Osteocyte (in vitro differentiated cells): ENCODE data around the gene PDE4B. TPM values are rescaled to one million over a fixed set of nuclear protein-coding genes. Genes with fewer than 3 reads are reported as not detected.
A peak's percentile ranks its signal among the peaks of the same experiment; 100 is the strongest.

Source experiments
- DNase-seq: peaks from one replicate; pipeline ENCODE4 v3.0.0; 2021; ENCODE audit warnings: mixed read lengths; ENCODE audit not compliant: unreplicated experiment; ENCODE audit errors: extremely low spot score
- H3K27ac Mint-ChIP-seq: one replicate; pipeline ENCODE4 v1.8.0; 2021; ENCODE audit warnings: mild to moderate bottlenecking, mixed read lengths; ENCODE audit not compliant: unreplicated experiment
- H3K27me3 Mint-ChIP-seq: one replicate; pipeline ENCODE4 v1.8.0; 2021; ENCODE audit warnings: mixed read lengths; ENCODE audit not compliant: unreplicated experiment
- H3K36me3 Mint-ChIP-seq: one replicate; pipeline ENCODE4 v1.8.0; 2021; ENCODE audit warnings: mixed read lengths; ENCODE audit not compliant: unreplicated experiment
- H3K4me1 Mint-ChIP-seq: one replicate; pipeline ENCODE4 v1.8.0; 2021; ENCODE audit warnings: mixed read lengths; ENCODE audit not compliant: unreplicated experiment
- H3K4me3 Mint-ChIP-seq: one replicate; pipeline ENCODE4 v1.8.0; 2021; ENCODE audit warnings: mild to moderate bottlenecking, moderate library complexity, mixed read lengths; ENCODE audit not compliant: unreplicated experiment
- H3K9me3 Mint-ChIP-seq: one replicate; pipeline ENCODE4 v1.8.0; 2021; ENCODE audit warnings: mixed read lengths; ENCODE audit not compliant: unreplicated experiment
- total RNA-seq: library from RNA; stranded (reverse); gene quantifications from 2 replicates; pipeline ENCODE4 v1.2.1, GENCODE V29; 2021
- TF ChIP-seq, protein P1 (sequence below): fragments of 200-600 bp; sonication (generic); IDR thresholded peaks from 2 replicates; pipeline ENCODE4 v1.5.0; 2021; ENCODE audit warnings: antibody characterized with exemption, mild to moderate bottlenecking, moderate library complexity

PDE4B gene
- total RNA-seq, 1 donor from 2014 or later, result 53.1 TPM

DNA sequence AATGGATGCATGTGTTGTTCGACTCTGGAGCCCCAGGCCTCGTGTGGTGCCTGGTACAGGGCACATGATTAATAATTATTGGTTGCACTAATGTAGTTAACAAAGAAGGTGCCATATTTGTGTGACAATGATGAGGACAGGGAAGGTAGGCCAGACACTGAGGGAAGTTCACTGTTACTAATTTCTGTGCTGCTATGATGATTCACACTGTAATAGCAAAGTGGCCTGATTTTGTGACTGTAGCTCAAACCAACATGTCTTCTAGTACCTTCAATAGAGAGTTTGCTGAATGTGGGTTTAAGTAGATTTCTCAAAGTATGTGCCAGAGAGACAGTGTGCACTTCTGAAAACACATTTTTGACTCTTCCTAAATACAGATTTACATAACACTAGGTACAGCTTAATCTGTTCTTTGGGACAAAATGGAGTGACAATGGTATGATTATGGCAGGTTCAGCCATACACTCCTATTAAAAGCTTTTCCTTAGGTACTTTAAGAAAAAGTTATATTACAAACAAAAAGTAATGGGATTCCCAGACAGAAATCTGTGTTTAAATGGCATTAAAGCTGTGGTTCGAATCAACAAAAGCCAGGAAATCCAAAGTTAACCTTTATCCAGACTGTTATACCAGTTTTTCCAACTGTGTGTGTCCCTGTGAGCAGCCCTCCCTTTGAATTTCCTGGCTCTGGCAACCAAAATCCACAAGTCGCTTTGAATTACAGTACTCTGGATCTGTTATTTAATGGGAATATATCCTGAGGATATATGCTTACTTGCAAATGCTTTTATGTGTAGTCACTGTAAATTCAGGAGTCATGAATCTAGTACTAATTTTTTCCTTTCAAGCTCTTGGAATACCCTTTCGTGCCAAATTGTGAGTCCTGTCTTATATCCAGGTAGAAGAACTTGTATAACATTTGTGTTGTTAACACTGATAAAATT, 464.2 kb downstream of the PDE4B start:
- Mint-ChIP-seq H3K36me3 (no peaks in the 10 kb centered on the region), H3K27ac (peak overlapping the region; percentile 86), H3K27me3 (no peaks in the 10 kb centered on the region), H3K9me3 (no peaks in the 10 kb centered on the region), H3K4me1 (peaks cover 72% of the 10 kb centered on the region), H3K4me3 (peak overlapping the region; percentile 27)
- TF ChIP-seq, protein P1, sequence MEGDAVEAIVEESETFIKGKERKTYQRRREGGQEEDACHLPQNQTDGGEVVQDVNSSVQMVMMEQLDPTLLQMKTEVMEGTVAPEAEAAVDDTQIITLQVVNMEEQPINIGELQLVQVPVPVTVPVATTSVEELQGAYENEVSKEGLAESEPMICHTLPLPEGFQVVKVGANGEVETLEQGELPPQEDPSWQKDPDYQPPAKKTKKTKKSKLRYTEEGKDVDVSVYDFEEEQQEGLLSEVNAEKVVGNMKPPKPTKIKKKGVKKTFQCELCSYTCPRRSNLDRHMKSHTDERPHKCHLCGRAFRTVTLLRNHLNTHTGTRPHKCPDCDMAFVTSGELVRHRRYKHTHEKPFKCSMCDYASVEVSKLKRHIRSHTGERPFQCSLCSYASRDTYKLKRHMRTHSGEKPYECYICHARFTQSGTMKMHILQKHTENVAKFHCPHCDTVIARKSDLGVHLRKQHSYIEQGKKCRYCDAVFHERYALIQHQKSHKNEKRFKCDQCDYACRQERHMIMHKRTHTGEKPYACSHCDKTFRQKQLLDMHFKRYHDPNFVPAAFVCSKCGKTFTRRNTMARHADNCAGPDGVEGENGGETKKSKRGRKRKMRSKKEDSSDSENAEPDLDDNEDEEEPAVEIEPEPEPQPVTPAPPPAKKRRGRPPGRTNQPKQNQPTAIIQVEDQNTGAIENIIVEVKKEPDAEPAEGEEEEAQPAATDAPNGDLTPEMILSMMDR, result no peak
- DNase-seq, result no peak

DNA sequence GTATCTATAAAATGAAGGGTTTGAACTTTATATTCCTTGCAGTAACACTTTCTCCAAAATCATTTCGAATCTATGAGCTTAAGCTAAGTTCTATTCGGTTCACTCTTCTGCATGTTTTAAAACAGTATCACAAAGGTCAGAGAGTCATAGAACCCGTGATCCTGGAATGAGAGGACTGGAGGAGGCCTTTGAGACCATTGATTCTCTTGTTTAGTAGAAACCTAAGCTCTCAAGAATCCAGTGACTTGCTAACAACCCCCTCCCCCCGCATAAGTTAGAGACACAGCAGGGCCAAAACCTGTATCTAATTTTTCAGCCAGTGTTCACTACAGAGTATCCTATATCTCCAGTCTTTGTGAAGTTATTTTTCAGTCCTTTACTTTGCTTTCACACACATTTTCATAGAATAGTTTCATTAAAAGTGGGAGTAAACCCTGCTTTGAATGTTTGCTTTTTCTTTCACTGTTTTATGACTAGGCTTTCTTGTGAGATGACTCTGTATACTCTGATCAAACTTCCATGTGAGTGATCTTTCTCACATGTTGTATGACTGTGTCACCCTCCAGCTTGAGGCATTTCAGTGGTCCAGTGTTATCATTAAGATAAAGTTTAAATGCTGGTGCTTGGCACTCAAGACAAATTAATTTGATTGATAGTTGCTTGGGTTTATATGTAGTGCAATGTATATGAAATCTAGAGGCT, 465.9 kb downstream of the PDE4B start:
- Mint-ChIP-seq H3K36me3 (no peaks in the 10 kb centered on the region), H3K4me1 (peaks cover 85% of the 10 kb centered on the region), H3K4me3 (no peak overlapping the region), H3K27ac (peak overlapping the region; percentile 78), H3K9me3 (peaks cover 6% of the 10 kb centered on the region), H3K27me3 (no peaks in the 10 kb centered on the region)
- no peak for DNase-seq
- TF ChIP-seq, protein P1, result no peak

DNA sequence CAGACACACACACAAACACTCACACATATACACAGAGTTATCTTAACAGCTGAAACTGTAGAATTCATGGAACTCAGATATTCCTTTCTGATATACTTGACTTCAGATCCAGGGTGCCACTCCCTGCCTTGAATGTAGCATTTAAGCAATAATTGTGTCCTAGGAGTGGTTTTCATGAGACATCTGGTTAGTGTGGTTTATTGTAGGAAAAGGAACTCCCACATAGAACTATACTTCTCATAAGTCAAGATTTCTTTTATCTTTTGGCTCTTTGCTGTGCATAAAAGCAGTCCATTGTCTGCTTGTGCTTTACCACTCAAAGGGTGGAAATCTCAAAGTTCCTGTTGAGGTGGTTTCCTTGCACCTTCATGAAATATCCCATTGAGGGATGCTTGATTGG, 468.7 kb downstream of the PDE4B start:
- TF ChIP-seq, protein P1, result no peak
- no peak overlapping the region for H3K4me3 Mint-ChIP-seq
- H3K9me3 Mint-ChIP-seq, result peaks cover 6% of the 10 kb centered on the region
- no peaks in the 10 kb centered on the region for H3K27me3 Mint-ChIP-seq
- H3K36me3 Mint-ChIP-seq, result no peaks in the 10 kb centered on the region
- H3K4me1 Mint-ChIP-seq, result peaks cover 81% of the 10 kb centered on the region
- DNase-seq, result no peak
- H3K27ac Mint-ChIP-seq, result peak overlapping the region; percentile 83

DNA sequence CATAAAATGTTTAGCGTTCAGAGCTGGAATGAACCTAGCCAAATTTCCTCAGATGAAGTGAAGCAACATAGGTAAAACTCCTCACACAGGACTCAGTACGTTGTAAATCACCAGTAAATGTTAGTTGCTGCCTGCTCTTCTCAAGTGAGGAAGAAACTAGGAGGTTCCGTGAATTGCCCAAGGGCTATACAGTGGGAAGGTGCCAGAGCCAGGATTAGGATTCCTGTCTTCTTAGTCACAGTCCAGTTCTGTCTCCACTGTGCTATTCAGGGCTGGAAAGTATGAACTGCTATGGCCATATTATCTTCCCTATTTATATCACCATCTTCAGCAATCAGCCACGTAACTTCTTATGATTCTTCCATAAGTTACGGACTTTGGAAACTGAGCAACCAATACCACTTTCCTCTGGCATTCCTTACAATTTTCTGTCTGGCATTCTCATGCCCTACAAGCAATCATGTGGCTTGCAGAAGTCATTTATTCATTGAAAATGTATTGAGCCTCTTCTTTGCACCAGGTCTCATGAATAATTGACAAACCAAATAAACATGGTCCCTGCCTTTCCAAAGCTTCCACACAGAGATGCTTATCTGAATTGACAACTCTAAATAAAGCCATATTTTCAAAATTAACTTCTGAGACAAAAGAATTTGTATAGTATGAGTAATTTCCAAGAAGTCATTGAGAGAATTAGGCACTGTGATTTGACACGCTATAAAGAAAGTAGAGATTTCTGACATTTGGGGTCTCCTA, 469.7 kb downstream of the PDE4B start:
- Mint-ChIP-seq H3K4me3 (no peak overlapping the region), H3K4me1 (peaks cover 79% of the 10 kb centered on the region), H3K27ac (peak overlapping the region; percentile 83), H3K9me3 (peaks cover 6% of the 10 kb centered on the region), H3K27me3 (no peaks in the 10 kb centered on the region), H3K36me3 (no peaks in the 10 kb centered on the region)
- TF ChIP-seq, protein P1, result no peak
- no peak for DNase-seq
